ENCODE data around the gene RASSF1.

DNA sequence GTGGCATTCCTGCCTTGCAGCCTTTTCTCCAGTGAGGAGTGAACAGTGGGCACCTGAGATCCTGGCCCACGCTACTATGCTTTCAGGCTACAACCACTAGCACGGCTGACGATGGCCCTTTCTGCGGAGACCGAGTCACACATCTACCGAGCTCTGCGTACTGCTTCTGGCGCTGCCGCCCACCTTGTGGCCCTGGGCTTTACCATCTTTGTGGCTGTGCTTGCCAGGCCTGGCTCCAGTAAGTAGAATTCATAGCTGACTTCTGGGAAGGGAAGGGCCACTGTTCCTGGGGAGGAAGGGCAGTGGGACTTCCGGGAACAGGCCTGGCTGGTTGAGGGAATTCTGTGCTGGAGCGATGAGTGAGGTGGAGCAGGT, 10.7 kb upstream of the RASSF1 start:
- TF ChIP-seq, protein P1, sequence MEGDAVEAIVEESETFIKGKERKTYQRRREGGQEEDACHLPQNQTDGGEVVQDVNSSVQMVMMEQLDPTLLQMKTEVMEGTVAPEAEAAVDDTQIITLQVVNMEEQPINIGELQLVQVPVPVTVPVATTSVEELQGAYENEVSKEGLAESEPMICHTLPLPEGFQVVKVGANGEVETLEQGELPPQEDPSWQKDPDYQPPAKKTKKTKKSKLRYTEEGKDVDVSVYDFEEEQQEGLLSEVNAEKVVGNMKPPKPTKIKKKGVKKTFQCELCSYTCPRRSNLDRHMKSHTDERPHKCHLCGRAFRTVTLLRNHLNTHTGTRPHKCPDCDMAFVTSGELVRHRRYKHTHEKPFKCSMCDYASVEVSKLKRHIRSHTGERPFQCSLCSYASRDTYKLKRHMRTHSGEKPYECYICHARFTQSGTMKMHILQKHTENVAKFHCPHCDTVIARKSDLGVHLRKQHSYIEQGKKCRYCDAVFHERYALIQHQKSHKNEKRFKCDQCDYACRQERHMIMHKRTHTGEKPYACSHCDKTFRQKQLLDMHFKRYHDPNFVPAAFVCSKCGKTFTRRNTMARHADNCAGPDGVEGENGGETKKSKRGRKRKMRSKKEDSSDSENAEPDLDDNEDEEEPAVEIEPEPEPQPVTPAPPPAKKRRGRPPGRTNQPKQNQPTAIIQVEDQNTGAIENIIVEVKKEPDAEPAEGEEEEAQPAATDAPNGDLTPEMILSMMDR (IDR thresholded peaks at IDR 0.05), result no peak
- no peak for TF ChIP-seq POLR2A (IDR thresholded peaks at IDR 0.05)

Data from body of pancreas (tissue), 4 donors.